Inflammatory macrophage treated with lipopolysaccharide for 4 hours (primary cell): ENCODE data around the gene ZNF839.

Source experiments
- DNase-seq: peaks from one replicate; pipeline ENCODE4 v3.0.0-alpha.2; 2020

Gene ZNF839

DNA sequence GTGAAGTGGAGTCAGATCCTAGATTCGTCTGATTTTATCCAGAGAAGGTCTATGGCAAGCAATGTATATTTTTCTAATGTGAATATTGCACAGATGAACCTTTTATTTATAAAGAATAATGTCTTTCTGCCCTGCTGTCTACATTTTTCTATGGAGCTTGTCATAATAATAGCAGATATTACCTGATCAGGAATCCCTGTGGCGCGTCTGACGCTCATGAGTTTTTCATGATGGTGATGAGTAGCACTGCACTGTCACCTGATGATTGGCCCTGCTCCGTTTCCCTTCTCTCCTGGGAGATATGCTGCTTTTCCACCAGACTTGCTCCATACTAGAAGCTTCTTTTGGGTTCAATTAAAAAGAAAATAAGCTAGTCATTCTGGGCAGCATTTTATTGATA lies 22.7 kb downstream of the ZNF839 start:
- DNase-seq = no peak

DNA sequence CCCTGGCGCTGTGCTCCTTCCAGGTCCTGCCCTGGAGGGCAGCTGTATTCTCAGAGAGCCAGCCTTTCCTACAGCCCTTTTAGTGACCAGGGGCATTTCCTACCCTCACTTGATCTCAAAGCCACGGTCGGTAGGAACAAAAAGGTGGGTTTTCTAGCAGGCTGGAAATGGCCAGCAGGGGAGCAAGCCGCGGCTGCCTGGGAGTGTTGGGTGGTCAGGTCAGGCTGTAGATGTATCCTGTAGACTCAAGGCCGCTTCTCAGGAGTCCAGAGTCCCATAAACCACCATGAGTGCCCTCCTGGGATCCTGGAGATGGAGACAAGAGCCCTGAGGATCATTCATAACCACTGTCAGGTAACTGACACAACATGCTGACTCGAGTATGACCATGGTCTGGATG lies 24.5 kb downstream of the ZNF839 start:
- no peak for DNase-seq

- DNase-seq = no peak
Observed at GRCh38 chr14:102344485-102344884, 24.9 kb downstream of the ZNF839 start.

DNA sequence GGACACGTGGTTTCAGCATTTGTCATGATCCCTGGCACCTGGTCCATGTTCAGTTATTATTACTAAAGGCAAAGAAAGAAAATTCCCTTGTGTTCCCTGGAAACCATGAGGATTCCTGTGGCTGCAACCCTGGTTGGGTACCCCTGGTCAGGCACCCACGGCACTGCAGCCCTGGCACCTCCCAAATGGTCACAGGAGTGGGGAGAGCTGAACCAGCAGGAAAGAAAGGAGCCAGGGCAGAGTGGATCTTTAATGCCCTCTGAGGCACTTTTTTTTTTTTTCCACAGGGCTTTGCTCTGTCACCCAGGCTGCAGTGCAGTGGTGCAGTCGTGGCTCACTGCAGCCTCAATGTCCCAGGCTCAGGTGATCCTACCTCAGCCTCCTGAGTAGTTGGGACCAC lies 25.7 kb downstream of the ZNF839 start:
- no peak for DNase-seq

DNA sequence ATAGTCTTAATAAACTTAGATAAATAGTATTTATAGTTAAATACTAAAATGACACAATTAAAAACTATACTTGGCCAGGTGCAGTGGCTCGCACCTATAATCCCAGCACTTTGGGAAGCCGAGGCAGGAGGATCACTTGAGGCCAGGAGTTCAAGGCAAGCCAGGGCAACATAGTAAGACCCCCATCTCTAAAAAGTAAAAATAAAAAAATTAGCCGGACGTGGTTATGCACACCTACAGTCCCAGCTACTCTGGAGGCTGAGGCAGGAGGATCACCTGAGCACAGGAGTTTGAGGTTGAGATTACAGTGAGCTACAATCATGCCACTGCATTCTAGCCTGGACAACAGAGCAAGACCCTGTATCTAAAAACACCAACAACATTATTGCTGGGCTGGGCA lies 27.1 kb downstream of the ZNF839 start:
- no peak for DNase-seq

GRCh38 chr14:102348376-102348775 lies 28.8 kb downstream of the ZNF839 start:
- no peak for DNase-seq

DNA sequence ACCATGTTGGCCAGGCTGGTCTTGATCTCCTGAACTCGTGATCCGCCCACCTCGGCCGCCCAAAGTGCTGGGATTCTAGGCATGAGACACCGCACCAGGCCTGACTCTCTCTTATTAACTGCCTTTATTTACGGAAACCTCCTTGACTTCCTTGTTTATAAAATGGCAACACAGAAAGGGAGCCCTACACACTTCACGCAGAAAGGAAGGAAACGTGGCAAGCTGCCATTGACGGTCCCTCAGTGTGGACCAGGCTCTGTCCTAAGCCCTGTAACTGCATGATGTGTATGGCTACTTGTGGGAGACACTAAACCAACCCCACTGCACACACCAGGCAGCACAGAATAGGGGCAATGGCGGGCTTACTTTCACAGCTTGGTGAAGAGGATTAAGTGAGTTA lies 31.5 kb downstream of the ZNF839 start:
- DNase-seq = no peak

DNA sequence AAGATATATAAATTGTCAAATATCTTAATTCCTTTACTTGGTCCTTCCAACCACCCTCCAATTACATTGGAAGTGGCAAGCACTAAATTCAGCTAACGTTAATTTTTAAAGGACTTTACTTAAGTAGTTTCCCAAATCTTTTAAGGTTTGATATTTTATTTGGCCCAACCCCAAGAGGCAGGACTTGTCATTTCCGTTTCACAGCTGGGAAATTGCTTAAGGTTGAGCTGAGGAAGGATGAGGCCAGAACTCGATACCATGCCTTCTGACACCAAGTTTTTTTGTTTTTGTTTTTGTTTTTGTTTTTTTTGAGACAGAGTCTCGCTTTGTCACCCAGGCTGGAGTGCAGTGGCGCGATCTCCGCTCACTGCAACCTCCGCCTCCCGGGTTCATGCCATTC lies 32.0 kb downstream of the ZNF839 start:
- DNase-seq = peak; percentile 37

- DNase-seq = no peak
Observed at GRCh38 chr14:102352213-102352612, 32.7 kb downstream of the ZNF839 start.

DNA sequence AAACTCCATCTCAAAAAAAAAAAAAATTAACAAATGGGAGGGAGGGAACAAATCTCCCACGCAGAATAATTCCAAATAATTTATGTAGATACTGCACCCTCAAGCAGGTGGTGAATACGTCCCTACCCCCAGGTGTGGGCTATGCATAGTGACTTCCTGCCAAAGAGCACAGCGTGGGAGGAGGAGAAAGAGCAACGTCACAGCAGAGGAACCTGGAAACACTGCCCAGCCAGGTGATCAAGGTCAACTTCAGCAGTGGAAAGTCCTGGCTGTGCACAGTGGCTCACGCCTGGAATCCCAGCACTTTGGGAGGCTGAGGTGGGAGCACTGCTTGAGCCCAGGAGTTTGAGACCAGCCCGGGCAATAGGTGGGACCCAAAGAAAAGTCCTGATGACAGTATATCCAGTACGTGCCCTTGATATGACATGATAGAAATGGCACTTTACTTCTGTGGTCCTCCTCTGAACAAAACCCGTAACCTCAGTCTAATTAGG lies 33.6 kb downstream of the ZNF839 start:
- no peak for DNase-seq

GRCh38 chr14:102356280-102356679 lies 36.7 kb downstream of the ZNF839 start:
- no peak for DNase-seq

DNA sequence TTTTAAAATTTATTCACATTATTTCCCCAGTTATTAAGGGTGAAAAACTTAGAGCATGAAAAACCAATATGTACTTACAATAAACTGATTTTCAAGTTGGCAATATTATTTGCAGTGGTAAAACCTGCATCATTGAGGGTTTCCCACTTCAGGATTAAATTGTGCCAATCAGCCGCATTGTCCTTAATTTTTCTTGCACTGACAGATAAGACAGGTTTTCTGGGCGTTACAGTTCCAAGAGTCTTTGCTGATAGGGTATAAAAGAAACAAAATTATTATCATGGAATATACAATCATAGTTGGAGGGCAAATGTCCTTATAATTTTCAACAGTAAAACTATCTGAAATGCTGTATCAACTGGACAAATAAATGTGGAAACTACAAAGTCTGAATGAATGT lies 39.8 kb downstream of the ZNF839 start:
- no peak for DNase-seq

DNA sequence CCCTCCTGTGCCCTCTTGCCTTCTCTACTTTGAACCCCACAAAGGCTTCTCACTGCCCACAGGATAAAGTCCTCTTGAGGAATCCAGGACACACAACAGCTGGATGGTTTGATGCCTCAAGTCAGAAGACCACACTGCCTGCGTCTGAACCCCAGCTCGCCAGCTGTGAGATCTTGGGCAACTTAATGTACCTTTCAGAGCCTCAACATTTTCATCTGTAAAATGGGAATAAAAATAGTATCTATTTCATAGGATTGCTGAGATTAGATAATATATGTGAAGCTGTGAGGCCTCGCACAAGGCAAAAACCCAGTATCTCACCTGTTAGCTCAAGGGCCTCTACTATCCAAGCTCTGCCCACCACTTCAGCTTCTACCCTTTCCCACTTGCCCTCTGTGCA lies 40.8 kb downstream of the ZNF839 start:
- DNase-seq = no peak

DNA sequence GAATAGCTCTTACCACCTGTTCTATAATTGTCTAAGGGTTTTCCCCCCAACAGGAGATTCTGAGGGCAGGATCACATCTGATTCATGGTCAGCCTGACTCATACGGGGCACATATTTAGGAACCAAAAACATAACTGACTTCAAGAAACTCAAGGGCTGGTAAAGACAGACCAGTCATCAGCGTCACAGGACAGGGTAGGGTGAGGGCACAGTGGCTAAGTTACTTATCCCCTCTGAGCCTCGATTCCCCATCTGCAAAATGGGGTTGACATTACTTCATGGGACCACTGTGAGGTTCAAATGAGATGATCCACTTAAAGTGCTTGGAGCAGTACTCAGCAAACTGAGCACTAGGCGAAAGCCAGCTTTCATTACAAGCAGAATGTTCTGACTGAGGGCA lies 42.5 kb downstream of the ZNF839 start:
- DNase-seq = peak; percentile 88

DNA sequence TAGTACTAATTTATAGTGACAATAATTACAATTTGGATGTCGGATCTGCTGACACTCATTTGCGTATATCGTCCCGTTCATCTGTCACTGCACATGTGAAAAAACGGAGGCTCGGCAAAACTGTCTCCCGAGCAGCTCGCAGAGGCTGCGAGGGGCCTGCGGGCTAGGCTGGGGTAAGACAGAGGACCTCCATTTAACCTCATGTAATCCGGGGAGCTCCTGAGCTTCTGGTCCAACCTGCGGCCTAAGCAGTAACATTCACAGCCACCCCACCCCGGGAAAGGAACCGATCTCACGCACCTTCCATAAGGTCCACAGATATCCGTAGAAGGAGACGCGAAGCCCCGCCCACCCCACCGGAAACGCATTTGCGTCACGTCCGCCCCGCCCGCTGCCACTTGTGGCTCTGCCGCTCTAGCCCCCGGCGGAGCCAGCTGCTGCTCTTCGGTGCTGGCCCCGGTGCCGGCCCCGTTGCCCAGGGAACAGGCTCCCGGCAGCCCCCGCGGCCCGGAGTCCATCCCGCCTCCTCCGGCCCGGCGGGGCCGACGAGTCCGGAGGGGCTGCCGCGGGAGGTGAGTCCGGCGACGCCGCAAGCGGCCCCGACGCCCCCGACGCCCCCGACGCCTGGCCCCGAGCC lies 43.1 kb downstream of the ZNF839 start, which contains the start of the genes CINP and TECPR2:
CINP (minus strand) TSS at position 346 of the 637 bp plus-strand sequence; CDS start at position 307, 39 bp downstream.
TECPR2 (plus strand) TSS at position 397 of the 637 bp plus-strand sequence. CDS start 13,781 bp downstream, outside the sequence.
- peak; percentile 98 for DNase-seq

DNA sequence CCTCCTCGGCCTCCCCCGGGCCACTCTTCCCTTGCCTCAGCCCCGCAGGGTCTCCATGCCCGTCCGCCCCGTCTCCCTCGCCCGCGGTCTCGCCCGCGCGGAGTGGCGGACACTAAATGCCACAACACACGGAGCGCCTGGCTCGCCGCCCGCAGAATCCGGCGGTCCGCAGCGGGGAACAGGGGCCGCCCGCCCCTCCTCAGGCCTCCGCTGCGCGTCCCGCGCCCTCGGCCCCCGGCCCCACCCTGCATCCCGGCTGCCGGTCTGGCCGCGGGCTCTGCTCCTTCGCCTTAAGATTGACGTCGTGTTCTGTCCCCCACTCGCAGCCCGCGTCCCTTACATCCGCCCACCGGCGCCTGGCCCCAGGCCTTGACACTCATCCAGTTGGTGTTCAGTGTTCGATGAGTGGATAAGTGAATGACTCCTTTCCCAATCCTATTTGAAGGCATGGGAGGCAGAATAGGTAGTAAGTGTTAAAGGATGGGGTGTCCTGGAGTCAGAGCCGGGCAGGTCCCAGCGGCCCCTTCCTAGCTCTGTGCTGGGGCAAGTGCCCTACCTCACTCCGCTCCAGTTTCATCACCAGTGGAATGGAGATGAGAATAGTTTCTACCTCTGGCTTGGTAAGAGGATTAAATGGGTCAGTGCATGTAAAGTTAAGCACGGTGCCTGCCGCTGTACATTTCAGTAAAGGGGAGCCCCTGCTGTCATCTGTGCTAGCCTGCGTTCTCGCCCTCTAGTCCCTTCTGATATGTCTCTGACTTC lies 43.8 kb downstream of the ZNF839 start:
- peak; percentile 26 for DNase-seq

DNA sequence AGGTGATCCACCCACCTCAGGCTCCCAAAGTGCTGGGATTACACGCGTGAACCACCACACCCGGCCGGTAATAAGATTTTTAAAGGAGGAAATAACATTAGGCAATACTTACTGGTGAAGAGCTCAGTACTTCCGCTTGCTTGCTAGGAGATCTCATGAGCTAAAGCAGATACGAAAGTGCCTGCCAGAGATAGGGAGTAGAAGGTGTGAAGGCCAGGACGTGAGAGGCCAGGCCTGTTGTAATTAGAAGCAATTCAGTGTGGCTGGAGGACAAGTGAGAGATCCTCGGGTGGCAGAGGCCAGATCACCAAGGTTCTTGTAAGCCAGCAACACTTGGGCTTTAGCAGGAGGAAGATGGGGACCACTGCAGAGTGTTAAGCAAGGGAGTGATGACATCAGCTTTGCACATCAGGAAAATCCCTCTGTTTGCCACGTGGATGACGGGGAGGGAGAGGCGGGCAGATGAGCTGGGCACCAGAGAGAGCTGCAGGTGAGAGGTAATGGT lies 50.8 kb downstream of the ZNF839 start:
- DNase-seq = peak; percentile 89

DNA sequence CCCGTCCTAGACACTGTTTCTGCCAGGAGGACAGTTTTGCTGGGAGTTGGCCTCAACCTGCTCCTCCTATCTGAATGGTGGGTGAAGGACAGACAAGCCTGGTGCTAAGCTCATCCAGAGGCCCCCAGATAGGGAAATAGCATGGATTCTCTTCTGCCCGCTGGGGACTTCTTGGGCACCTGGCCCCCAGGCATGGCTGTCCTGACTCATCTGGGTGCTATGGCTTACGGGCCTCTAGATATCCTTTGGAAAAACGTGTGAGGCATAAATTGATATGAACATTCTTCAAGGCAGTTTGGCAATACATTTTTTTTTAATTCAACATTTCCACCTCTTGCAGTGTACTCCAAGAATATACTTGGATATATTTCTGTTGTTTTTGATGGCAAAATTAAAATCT lies 51.8 kb downstream of the ZNF839 start:
- DNase-seq = no peak

GRCh38 chr14:102373110-102373509 lies 53.6 kb downstream of the ZNF839 start:
- no peak for DNase-seq

DNA sequence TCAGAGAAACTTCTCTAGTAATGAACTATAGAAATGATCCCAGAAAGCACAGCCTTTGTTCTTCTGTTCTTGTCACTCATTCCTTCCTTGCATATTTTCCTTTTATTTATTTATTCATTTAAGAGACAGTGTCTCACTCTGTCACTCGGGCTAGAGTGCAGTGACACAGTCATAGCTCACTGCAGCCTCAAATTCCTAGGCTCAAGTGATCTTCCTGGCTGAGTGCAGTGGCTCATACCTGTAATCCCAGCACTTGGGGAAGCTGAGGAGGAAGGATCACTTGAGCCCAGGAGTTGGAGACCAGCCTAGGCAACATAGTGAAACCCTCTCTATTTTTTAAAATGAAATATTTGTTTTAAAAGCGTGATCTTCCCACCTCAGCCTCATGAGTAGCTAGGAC lies 54.7 kb downstream of the ZNF839 start:
- no peak for DNase-seq

GRCh38 chr14:102375119-102375518 lies 55.6 kb downstream of the ZNF839 start:
- DNase-seq = peak; percentile 23

DNA sequence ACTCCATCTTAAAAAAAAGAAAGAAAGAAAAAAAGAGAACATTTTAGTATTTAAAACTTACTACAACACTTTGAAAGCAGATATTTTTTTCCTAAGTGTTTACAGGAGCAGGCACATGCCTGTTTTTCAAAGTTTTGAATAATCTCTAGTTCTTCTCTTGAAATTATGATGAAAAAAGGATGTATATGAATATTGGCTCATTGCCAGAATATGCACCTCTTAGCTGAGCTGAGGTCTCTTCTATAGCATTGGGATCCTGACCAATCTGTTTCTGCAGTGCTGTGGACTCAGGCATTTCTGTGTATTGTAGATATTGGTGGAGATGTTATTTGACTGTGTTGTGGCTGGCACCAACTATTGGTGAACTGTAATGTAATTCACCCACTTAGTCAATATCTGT lies 58.1 kb downstream of the ZNF839 start:
- DNase-seq = no peak

DNA sequence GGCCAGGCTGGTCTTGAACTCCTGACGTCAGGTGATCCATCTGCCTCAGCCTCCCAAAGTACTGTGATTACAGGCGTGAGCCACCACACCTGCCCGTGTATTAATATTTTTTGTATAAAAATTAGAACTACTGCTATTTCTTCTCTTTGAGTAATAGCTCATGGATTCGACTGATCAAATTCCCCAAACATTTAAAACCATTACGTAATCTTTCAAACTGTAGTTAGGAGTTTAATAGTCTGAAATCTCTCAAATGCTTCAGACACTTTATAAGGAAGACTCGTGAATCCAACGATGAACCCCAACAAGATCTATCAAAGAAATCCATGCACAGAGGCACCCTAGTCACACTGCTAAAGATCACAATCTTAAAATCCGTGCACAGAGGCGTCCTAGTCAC lies 59.3 kb downstream of the ZNF839 start:
- DNase-seq = no peak

GRCh38 chr14:102387086-102387485 lies 67.5 kb downstream of the ZNF839 start:
- no peak for DNase-seq
